GM12878 (cell line): Measurements from ENCODE around the gene FAM193A. TPM values are rescaled to one million over a fixed set of nuclear protein-coding genes. Genes with fewer than 3 reads are reported as not detected.
"Not testable (repeated sequence)": the region's sequence is repeated elsewhere in the genome, so short reads cannot be mapped to it uniquely, and the experiment has no call there.

Experiments used
- ATAC-seq: fragments of 200-7000 bp; cut with Tn5 transposase; 3 replicates; pipeline ENCODE4 v1.9.1; 2020; ENCODE audit warnings: mild to moderate bottlenecking, moderate library complexity
- BruUV-seq: library from RNA; stranded (reverse); fragments of 400-500 nt; replicated peaks from 2 replicates; lab custom pipeline; 2021; lab: Mats Ljungman, UMichigan
- CTCF ChIA-PET: fragments of 300-600 bp; sonication (Branson Sonifier 250); formaldehyde crosslinking; extraction: SDS; loops from one replicate; lab custom pipeline; 2021; ENCODE audit warnings: inconsistent platforms; lab: Yijun Ruan, JAX
- POLR2A ChIA-PET: fragments of 350-600 bp; formaldehyde crosslinking; extraction: SDS; loops from one replicate; lab custom pipeline; 2021; ENCODE audit warnings: inconsistent platforms; lab: Charles Lee
- RAD21 ChIA-PET: fragments of 300-600 bp; sonication (Branson Sonifier 250); formaldehyde crosslinking; loops from one replicate; lab custom pipeline; 2023; ENCODE audit warnings: antibody characterized with exemption; ENCODE audit not compliant: unreplicated experiment; lab: Charles Lee
- SMC1A ChIA-PET: fragments of 300-600 bp; sonication (Branson Sonifier 250); formaldehyde crosslinking; loops from one replicate; lab custom pipeline; 2023; ENCODE audit not compliant: unreplicated experiment, uncharacterized antibody; lab: Charles Lee
- DNase-seq: peaks from one replicate; pipeline ENCODE4 v3.0.0-alpha.2; 2011; ENCODE audit warnings: low read depth, low spot score
- FAIRE-seq: peaks from 3 replicates; lab custom pipeline; 2011; peaks lifted over from hg19 to GRCh38; lab: Jason Lieb, UNC
- H2AFZ ChIP-seq: 2 replicates; pipeline ENCODE4 v1.6.0; 2011; ENCODE audit warnings: low read depth, low read length, control low read depth; ENCODE audit not compliant: control insufficient read depth
- H3K27ac ChIP-seq: 2 replicates; pipeline ENCODE4 v1.5.1; 2011; ENCODE audit warnings: control low read depth; ENCODE audit not compliant: control insufficient read depth, insufficient read depth
- H3K27me3 ChIP-seq, 2 experiments: replicated peaks in 1 of 2; 2 replicates each; pipeline versions ENCODE4 v1.6.0 to v1.6.1; 2011; ENCODE audit warnings: low read length in 1 of 2; ENCODE audit not compliant: control insufficient read depth in 2 of 2, insufficient read depth in 2 of 2
- H3K36me3 ChIP-seq, 2 experiments: 2 replicates each; pipeline ENCODE4 v1.5.1; 2011; ENCODE audit warnings: low read length in 1 of 2; ENCODE audit not compliant: control insufficient read depth in 2 of 2, insufficient read depth in 2 of 2
- H3K4me1 ChIP-seq: 2 replicates; pipeline ENCODE4 v1.6.1; 2011; ENCODE audit warnings: mild to moderate bottlenecking, low read length, moderate library complexity, mixed read lengths; ENCODE audit not compliant: control insufficient read depth, insufficient read depth
- H3K4me2 ChIP-seq: 2 replicates; pipeline ENCODE4 v1.6.0; 2011; ENCODE audit warnings: control low read depth; ENCODE audit not compliant: control insufficient read depth, insufficient read depth
- H3K4me3 ChIP-seq: fragments of 200-600 bp; sonication (generic); 2 replicates; pipeline ENCODE4 v1.5.1; 2016
- H3K79me2 ChIP-seq: 2 replicates; pipeline ENCODE4 v1.6.0; 2011; ENCODE audit warnings: low read length; ENCODE audit not compliant: control insufficient read depth, insufficient read depth
- H3K9ac ChIP-seq: 2 replicates; pipeline ENCODE4 v1.8.0; 2011; ENCODE audit warnings: low read length, control low read depth, mixed read lengths; ENCODE audit not compliant: control insufficient read depth, insufficient read depth
- H3K9me3 ChIP-seq: replicated peaks from 3 replicates; pipeline ENCODE4 v1.5.1; 2011; ENCODE audit warnings: mild to moderate bottlenecking, low read length; ENCODE audit not compliant: control insufficient read depth, insufficient read depth
- H4K20me1 ChIP-seq: 2 replicates; pipeline ENCODE4 v1.6.0; 2011; ENCODE audit not compliant: control insufficient read depth, insufficient read depth
- CHD4 ChIP-seq: fragments of 200-600 bp; sonication (generic); IDR thresholded peaks from 2 replicates; pipeline ENCODE4 v1.6.1; 2016; ENCODE audit warnings: mild to moderate bottlenecking
- NBN ChIP-seq: fragments of 450-650 bp; IDR thresholded peaks from 2 replicates; pipeline ENCODE4 v1.6.1; 2016
- NR2C2 ChIP-seq: IDR thresholded peaks from 2 replicates; pipeline ENCODE4 v1.6.1; 2011; ENCODE audit warnings: borderline replicate concordance, low read depth; ENCODE audit not compliant: control insufficient read depth, insufficient read length
- WGBS: methylation state at CpG from one replicate; pipeline ENCODE4 v1.1.6; 2016; ENCODE audit warnings: low lambda C conversion rate; ENCODE audit not compliant: insufficient replicate concordance, insufficient coverage; ENCODE audit errors: missing lambda C conversion rate; 5-methylcytosine and 5-hydroxymethylcytosine counted together
- in situ Hi-C: fragments of 300-500 bp; cut with MboI; formaldehyde crosslinking; loops from 9 replicates; pipeline ENCODE4 v1.14.3; 2018; ENCODE audit warnings: mixed read lengths
- intact Hi-C: fragments of 100-400 bp; cut with micrococcal nuclease; formaldehyde crosslinking; loops from one replicate; pipeline ENCODE4 v1.14.2; 2022; ENCODE audit not compliant: unreplicated experiment
- polyA plus RNA-seq, 11 experiments: library from polyadenylated mRNA; depleted of rRNA in 4 of 11; unstranded in 6 of 11; stranded (reverse) in 5 of 11; fragments of >200 nt; fragmentation: Nextera tagmentation in 4 of 11; fragmentation: Illumina TruSeq in 1 of 11; extraction: Ambion mirVana in 4 of 11; extraction: Trizol in 1 of 11; gene quantifications; 1 replicate in 1 of 11; 2 replicates in 10 of 11; pipeline versions ENCODE4 v1.2.1 to v1.2.3, GENCODE V29; 2011 to 2016; ENCODE audit warnings: inconsistent platforms in 2 of 11, missing spikeins in 2 of 11, low read depth in 1 of 11
- total RNA-seq, 4 experiments: library from RNA; depleted of rRNA in 3 of 4; stranded (reverse); fragments of >200 nt in 3 of 4; fragmentation: Illumina TruSeq in 1 of 4; extraction: Trizol in 1 of 4; gene quantifications; 2 replicates each; pipeline versions ENCODE4 v1.2.1 to v1.2.3, GENCODE V29; 2013 to 2021
- TF ChIP-seq, protein P1 (sequence below): fragments of 450-650 bp; IDR thresholded peaks from 2 replicates; pipeline ENCODE4 v1.6.1; 2017; ENCODE audit warnings: mild to moderate bottlenecking

The FAM193A gene
- total and polyA plus RNA-seq, 10 of the 15 experiments (the other 5 are each of a cell fraction or from before 2014, with no cell fraction given) = 0.52 to 23.3 (median 7.4) TPM

DNA sequence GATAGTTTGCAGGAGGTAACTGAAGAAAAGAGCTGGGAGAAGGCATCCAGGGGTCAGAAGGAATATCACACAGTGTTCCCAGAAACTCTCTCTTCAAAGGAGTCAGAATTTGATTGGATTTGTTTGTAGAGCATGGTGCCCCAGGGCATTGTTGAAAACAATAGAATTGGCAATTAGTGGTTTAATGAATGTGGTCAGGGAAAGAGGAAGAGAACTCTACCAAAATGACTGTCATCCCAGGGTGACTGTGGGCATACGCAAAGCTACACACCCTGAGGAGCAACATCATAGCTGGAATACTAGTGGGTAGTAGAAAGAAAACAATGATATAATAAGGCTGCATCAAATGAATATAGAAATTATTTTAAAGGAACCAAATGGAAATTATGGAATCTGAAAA lies 198.2 kb downstream of the FAM193A start (continued):
- TF ChIP-seq, protein P1, sequence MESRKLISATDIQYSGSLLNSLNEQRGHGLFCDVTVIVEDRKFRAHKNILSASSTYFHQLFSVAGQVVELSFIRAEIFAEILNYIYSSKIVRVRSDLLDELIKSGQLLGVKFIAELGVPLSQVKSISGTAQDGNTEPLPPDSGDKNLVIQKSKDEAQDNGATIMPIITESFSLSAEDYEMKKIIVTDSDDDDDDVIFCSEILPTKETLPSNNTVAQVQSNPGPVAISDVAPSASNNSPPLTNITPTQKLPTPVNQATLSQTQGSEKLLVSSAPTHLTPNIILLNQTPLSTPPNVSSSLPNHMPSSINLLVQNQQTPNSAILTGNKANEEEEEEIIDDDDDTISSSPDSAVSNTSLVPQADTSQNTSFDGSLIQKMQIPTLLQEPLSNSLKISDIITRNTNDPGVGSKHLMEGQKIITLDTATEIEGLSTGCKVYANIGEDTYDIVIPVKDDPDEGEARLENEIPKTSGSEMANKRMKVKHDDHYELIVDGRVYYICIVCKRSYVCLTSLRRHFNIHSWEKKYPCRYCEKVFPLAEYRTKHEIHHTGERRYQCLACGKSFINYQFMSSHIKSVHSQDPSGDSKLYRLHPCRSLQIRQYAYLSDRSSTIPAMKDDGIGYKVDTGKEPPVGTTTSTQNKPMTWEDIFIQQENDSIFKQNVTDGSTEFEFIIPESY = no peak
- 0 out of 2 replicates have a peak, but pooled peaks have one; percentile 24 for TF ChIP-seq NBN

DNA sequence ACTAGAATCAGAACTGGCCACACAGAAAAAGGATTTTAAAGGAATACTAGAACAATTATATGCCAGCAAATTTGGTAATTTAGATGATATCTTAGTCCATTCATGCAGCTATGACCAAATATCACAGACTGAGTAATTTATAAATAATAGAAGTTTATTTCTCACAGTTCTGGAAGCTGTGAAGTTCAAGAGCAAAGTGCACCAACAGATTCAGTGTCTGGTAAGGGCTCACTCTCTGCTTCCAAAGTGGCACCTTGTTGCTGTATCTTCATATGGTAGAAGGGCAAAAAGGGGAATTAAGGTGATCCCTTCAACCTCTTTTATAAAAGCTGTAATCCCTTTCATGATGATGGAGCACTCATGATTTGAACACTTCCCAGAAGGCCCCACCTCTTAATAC lies 199.4 kb downstream of the FAM193A start:
- ATAC-seq = no peak

DNA sequence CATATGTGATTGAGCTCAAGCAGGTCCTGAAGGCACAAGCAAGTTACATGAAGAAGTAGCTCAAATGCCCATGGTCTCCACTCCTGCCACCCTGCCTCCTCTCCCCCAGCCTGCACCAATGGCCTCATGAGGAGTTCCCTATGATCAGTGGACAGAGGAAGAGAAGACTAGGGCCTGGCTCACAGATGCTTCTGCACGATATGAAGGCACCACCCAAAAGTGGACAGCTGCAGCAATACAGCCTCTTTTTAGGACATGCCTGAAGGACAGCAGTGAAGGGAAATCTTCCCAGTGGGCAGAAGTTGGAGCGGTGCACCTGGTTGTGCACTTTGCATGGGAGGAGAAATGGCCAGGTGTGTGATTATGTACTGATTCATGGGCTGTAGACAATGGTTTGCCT lies 201.8 kb downstream of the FAM193A start:
- ATAC-seq, FAIRE-seq, H3K9me3 ChIP-seq, H3K4me1 ChIP-seq, H3K4me2 ChIP-seq, H3K27ac ChIP-seq, BruUV-seq, H3K4me3 ChIP-seq, in situ Hi-C loops, DNase-seq, RAD21 ChIA-PET, CTCF ChIA-PET, intact Hi-C loops, H3K27me3 ChIP-seq, H4K20me1 ChIP-seq, H3K36me3 ChIP-seq, H3K9ac ChIP-seq, H3K79me2 ChIP-seq, H2AFZ ChIP-seq: not testable (repeated sequence)
- ChIA-PET SMC1A (interaction anchor here (1.7 kb wide), 1 partner anchor 41 kb away, joined by 3 read pairs; no protein-coding TSS in a partner anchor), POLR2A (interaction anchor here (0.6 kb wide), 1 partner anchor 113 kb away, joined by 7 read pairs; no protein-coding TSS in a partner anchor)
- WGBS = 100% methylated on average over 2 of the region's 2 CpGs

More for the DNA sequence above, 199.4 kb downstream of the FAM193A start:
- no peaks in the 10 kb centered on the region for H4K20me1 ChIP-seq
- peaks cover 8% of the 10 kb centered on the region in 2 experiments; a peak in 3 of 4 replicates for H3K36me3 ChIP-seq
- H3K27me3 ChIP-seq = no peaks in the 10 kb centered on the region
- no peak overlapping the region for H3K4me3 ChIP-seq
- BruUV-seq = no TSS peak
- FAIRE-seq (no peak), DNase-seq (no peak)
- no peak overlapping the region for H3K4me2 ChIP-seq
- no peak overlapping the region for H3K27ac ChIP-seq
- CTCF ChIA-PET = interaction anchor here (0.9 kb wide), 1 partner anchor 40 kb away, joined by 3 read pairs; no protein-coding TSS in a partner anchor
- no peaks in the 10 kb centered on the region; the same call in 2 of the 3 replicates for H3K9me3 ChIP-seq
- no peak for TF ChIP-seq NR2C2
- no peak for TF ChIP-seq CHD4
- POLR2A ChIA-PET = no interaction called here
- in situ Hi-C loops = no loop called here
- SMC1A ChIA-PET = interaction anchor here (0.8 to 1.8 kb wide), 3 partner anchors 10 to 77 kb away, joined by 3 to 6 read pairs (median 3); no protein-coding TSS in a partner anchor
- H3K4me1 ChIP-seq = peaks cover 3% of the 10 kb centered on the region; the same call in 1 of the 2 replicates
- no peak overlapping the region for H2AFZ ChIP-seq
- H3K79me2 ChIP-seq = no peaks in the 10 kb centered on the region
- intact Hi-C loops = no loop called here
- no peak overlapping the region for H3K9ac ChIP-seq
- RAD21 ChIA-PET = interaction anchor here (2.2 kb wide), 1 partner anchor 10 kb away, joined by 16 read pairs; no protein-coding TSS in a partner anchor
